ENCODE measurements around the gene COL23A1. TPM values are rescaled to one million over a fixed set of nuclear protein-coding genes. Genes with fewer than 3 reads are reported as not detected.

The COL23A1 gene
- polyA plus RNA-seq, 2 of the 4 experiments (the other 2 are of a cell fraction), result not detected

DNA sequence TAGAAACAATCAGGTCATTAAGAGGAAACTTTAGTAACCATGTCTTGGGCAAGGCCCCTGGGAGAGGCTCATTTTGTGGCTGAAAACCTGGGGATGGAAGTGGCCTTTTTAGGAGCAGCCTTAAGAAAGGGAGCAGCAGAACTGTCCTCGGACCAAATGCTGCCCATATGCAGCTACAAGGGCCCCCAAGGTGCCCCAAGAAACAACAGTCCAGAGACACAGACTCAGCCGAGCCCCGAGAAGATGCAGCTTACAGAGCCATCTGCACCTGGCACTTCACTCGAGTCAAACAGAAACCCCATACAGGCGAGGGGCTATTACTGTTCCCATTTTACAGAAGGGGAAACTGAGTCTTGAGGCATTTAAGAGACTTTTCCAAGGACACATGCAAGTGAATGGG lies 58.0 kb downstream of the COL23A1 start:
- POLR2A ChIA-PET, result no interaction called here
- no peak overlapping the region for H3K27ac ChIP-seq
- no peak for ATAC-seq
- no peak overlapping the region for H3K4me3 ChIP-seq
- CTCF ChIA-PET, result no interaction called here
- H3K4me2 ChIP-seq, result no peak overlapping the region
- H3K9me3 ChIP-seq, result peaks cover 10% of the 10 kb centered on the region; the same call in 2 of the 3 replicates
- no peaks in the 10 kb centered on the region for H3K4me1 ChIP-seq
- DNase-seq (ENCODE audit: low read depth in 1 of 2, low spot score in 1 of 2), result no peak
- WGBS (ENCODE audit: missing lambda C conversion rate), result 15% methylated on average over 4 of the region's 5 CpGs
- no peak for FAIRE-seq
- TF ChIP-seq FOXS1 (CRISPR knock-in tag; IDR thresholded peaks at IDR 0.05), result no peak
- TF ChIP-seq TFCP2L1 (CRISPR knock-in tag; IDR thresholded peaks at IDR 0.05), result no peak
- TF ChIP-seq JUN (IDR thresholded peaks at IDR 0.05), result no peak
- TF ChIP-seq CHD4 (IDR thresholded peaks at IDR 0.05; ENCODE audit: borderline replicate concordance), result no peak
- TF ChIP-seq, protein P1, sequence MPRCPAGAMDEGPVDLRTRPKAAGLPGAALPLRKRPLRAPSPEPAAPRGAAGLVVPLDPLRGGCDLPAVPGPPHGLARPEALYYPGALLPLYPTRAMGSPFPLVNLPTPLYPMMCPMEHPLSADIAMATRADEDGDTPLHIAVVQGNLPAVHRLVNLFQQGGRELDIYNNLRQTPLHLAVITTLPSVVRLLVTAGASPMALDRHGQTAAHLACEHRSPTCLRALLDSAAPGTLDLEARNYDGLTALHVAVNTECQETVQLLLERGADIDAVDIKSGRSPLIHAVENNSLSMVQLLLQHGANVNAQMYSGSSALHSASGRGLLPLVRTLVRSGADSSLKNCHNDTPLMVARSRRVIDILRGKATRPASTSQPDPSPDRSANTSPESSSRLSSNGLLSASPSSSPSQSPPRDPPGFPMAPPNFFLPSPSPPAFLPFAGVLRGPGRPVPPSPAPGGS (IDR thresholded peaks at IDR 0.05), result no peak
- TF ChIP-seq FOSB (CRISPR knock-in tag; IDR thresholded peaks at IDR 0.05), result no peak
- TF ChIP-seq FOSL2 (IDR thresholded peaks at IDR 0.05), result no peak
- no peak for TF ChIP-seq FOSL2 (CRISPR knock-in tag; IDR thresholded peaks at IDR 0.05)
- no peak for TF ChIP-seq PHF8 (IDR thresholded peaks at IDR 0.05; ENCODE audit: borderline replicate concordance, low read depth)
- TF ChIP-seq RNF2 (IDR thresholded peaks at IDR 0.05; ENCODE audit: borderline replicate concordance, low read depth), result no peak
- no peak for TF ChIP-seq BHLHE40 (IDR thresholded peaks at IDR 0.05; ENCODE audit: low read depth, low read length)
- TF ChIP-seq SMC3 (IDR thresholded peaks at IDR 0.05), result no peak
- TF ChIP-seq JUNB (IDR thresholded peaks at IDR 0.05), result no peak
- no peak for TF ChIP-seq RFX5 (IDR thresholded peaks at IDR 0.05)
- TF ChIP-seq, protein P2, sequence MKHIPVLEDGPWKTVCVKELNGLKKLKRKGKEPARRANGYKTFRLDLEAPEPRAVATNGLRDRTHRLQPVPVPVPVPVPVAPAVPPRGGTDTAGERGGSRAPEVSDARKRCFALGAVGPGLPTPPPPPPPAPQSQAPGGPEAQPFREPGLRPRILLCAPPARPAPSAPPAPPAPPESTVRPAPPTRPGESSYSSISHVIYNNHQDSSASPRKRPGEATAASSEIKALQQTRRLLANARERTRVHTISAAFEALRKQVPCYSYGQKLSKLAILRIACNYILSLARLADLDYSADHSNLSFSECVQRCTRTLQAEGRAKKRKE (CRISPR knock-in tag; IDR thresholded peaks at IDR 0.05; ENCODE audit: low read depth), result no peak
- TF ChIP-seq, protein P3, sequence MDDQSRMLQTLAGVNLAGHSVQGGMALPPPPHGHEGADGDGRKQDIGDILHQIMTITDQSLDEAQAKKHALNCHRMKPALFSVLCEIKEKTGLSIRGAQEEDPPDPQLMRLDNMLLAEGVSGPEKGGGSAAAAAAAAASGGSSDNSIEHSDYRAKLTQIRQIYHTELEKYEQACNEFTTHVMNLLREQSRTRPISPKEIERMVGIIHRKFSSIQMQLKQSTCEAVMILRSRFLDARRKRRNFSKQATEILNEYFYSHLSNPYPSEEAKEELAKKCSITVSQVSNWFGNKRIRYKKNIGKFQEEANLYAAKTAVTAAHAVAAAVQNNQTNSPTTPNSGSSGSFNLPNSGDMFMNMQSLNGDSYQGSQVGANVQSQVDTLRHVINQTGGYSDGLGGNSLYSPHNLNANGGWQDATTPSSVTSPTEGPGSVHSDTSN (IDR thresholded peaks at IDR 0.05), result no peak
- no peak for TF ChIP-seq ZNF302 (CRISPR knock-in tag; IDR thresholded peaks at IDR 0.05)
- no peak for TF ChIP-seq POLR2AphosphoS2 (conservative IDR thresholded peaks at IDR 0.05; ENCODE audit: low read length)

DNA sequence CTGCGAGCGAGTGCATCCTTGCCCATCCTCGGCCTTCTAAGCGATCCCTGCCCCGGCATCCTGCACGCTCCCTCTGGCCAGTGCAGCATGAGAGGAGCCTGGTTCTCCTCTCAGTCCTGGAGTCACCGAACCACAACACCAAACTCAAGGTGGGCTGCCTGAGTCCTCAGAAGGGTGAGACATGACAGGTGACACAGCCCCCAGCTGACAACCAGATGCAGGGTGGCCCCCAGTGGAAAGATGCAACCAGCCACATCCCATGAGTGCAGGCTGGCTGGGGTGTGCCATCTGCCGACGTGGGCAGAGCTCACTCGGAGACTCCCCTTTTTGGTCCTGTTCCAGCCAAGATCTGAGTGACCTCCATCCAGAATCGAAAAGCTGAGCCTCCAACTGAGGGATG lies 58.4 kb downstream of the COL23A1 start:
- Histone ChIP-seq H3K27ac (no peak overlapping the region), H3K9me3 (peaks cover 10% of the 10 kb centered on the region; the same call in 2 of the 3 replicates), H3K4me3 (no peak overlapping the region), H3K4me2 (no peak overlapping the region), H3K4me1 (no peaks in the 10 kb centered on the region)
- 43% methylated on average over 11 of the region's 11 CpGs for WGBS (ENCODE audit: missing lambda C conversion rate)
- ChIA-PET CTCF (no interaction called here), POLR2A (no interaction called here)
- DNase-seq (ENCODE audit: low read depth in 1 of 2, low spot score in 1 of 2), result no peak
- no peak for FAIRE-seq
- no peak for ATAC-seq
- TF ChIP-seq EP300 (IDR thresholded peaks at IDR 0.05) (no peak), ESRRA (IDR thresholded peaks at IDR 0.05; ENCODE audit: borderline replicate concordance, low read length) (no peak), SMC3 (IDR thresholded peaks at IDR 0.05) (no peak), MAZ (IDR thresholded peaks at IDR 0.05; ENCODE audit: borderline replicate concordance, low read depth, low read length) (no peak), EHMT2 (IDR thresholded peaks at IDR 0.05; ENCODE audit: low read depth) (no peak), TFCP2L1 (CRISPR knock-in tag; IDR thresholded peaks at IDR 0.05) (no peak), JUNB (IDR thresholded peaks at IDR 0.05) (no peak)
- TF ChIP-seq, protein P4, sequence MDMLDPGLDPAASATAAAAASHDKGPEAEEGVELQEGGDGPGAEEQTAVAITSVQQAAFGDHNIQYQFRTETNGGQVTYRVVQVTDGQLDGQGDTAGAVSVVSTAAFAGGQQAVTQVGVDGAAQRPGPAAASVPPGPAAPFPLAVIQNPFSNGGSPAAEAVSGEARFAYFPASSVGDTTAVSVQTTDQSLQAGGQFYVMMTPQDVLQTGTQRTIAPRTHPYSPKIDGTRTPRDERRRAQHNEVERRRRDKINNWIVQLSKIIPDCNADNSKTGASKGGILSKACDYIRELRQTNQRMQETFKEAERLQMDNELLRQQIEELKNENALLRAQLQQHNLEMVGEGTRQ (IDR thresholded peaks at IDR 0.05), result no peak
- TF ChIP-seq, protein P1 (IDR thresholded peaks at IDR 0.05), result no peak
- TF ChIP-seq, protein P5, sequence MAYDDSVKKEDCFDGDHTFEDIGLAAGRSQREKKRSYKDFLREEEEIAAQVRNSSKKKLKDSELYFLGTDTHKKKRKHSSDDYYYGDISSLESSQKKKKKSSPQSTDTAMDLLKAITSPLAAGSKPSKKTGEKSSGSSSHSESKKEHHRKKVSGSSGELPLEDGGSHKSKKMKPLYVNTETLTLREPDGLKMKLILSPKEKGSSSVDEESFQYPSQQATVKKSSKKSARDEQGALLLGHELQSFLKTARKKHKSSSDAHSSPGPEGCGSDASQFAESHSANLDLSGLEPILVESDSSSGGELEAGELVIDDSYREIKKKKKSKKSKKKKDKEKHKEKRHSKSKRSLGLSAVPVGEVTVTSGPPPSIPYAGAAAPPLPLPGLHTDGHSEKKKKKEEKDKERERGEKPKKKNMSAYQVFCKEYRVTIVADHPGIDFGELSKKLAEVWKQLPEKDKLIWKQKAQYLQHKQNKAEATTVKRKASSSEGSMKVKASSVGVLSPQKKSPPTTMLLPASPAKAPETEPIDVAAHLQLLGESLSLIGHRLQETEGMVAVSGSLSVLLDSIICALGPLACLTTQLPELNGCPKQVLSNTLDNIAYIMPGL (CRISPR knock-in tag; IDR thresholded peaks at IDR 0.05; ENCODE audit: borderline replicate concordance), result no peak
- TF ChIP-seq, protein P6, sequence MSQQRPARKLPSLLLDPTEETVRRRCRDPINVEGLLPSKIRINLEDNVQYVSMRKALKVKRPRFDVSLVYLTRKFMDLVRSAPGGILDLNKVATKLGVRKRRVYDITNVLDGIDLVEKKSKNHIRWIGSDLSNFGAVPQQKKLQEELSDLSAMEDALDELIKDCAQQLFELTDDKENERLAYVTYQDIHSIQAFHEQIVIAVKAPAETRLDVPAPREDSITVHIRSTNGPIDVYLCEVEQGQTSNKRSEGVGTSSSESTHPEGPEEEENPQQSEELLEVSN (IDR thresholded peaks at IDR 0.05; ENCODE audit: borderline replicate concordance, low read depth), result no peak
- TF ChIP-seq, protein P3 (IDR thresholded peaks at IDR 0.05), result no peak
- TF ChIP-seq, protein P2 (CRISPR knock-in tag; IDR thresholded peaks at IDR 0.05; ENCODE audit: low read depth), result no peak
- TF ChIP-seq, protein P7, sequence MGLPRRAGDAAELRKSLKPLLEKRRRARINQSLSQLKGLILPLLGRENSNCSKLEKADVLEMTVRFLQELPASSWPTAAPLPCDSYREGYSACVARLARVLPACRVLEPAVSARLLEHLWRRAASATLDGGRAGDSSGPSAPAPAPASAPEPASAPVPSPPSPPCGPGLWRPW (IDR thresholded peaks at IDR 0.05), result no peak

Measured in A549 (cell line).